A549 (cell line): ENCODE measurements around the gene SF3A2. TPM values are rescaled to one million over a fixed set of nuclear protein-coding genes. Genes with fewer than 3 reads are reported as not detected.

Experiments
- ATAC-seq, 2 experiments: fragments of 200-7000 bp in 1 of 2; fragments of >200 bp in 1 of 2; cut with Nextera tagmentation in 1 of 2; cut with Tn5 transposase in 1 of 2; 3 replicates each; pipeline versions ENCODE4 v1.8.0 to v1.9.1; 2018 to 2020; ENCODE audit warnings: mild to moderate bottlenecking in 1 of 2, moderate library complexity in 1 of 2
- CTCF ChIA-PET: fragments of 300-600 bp; sonication (Branson Sonifier 250); formaldehyde crosslinking; extraction: SDS; loops from one replicate; lab custom pipeline; 2021; ENCODE audit warnings: antibody characterized with exemption, inconsistent platforms; lab: Yijun Ruan, JAX
- POLR2A ChIA-PET: fragments of 350-600 bp; formaldehyde crosslinking; extraction: SDS; loops from one replicate; lab custom pipeline; 2021; ENCODE audit warnings: antibody characterized with exemption, inconsistent platforms; lab: Yijun Ruan, JAX
- DNase-seq, 2 experiments: peaks; one replicate each; pipeline versions ENCODE4 v3.0.0 to v3.0.0-alpha.2; 2011 to 2016; ENCODE audit warnings: low read depth in 1 of 2, low spot score in 1 of 2
- FAIRE-seq: peaks from 2 replicates; lab custom pipeline; 2011; peaks lifted over from hg19 to GRCh38; lab: Jason Lieb, UNC
- H3K27ac ChIP-seq, 2 experiments: fragments of >200 bp; sonication (Bioruptor Twin); formaldehyde crosslinking; 3 replicates each; pipeline ENCODE4 v1.5.1; 2016 to 2017
- H3K4me1 ChIP-seq: fragments of >200 bp; sonication (Bioruptor Twin); formaldehyde crosslinking; 3 replicates; pipeline ENCODE4 v1.6.1; 2016
- H3K4me2 ChIP-seq: fragments of >200 bp; sonication (Bioruptor Twin); formaldehyde crosslinking; 3 replicates; pipeline ENCODE4 v1.6.1; 2016
- H3K4me3 ChIP-seq: fragments of >200 bp; sonication (Bioruptor Twin); formaldehyde crosslinking; 3 replicates; pipeline ENCODE4 v1.5.1; 2016
- H3K9me3 ChIP-seq: fragments of >200 bp; sonication (Bioruptor Twin); formaldehyde crosslinking; 3 replicates; pipeline ENCODE4 v1.6.1; 2016
- BHLHE40 ChIP-seq: IDR thresholded peaks from 2 replicates; pipeline ENCODE4 v1.6.1; 2012; ENCODE audit warnings: low read depth, low read length, inconsistent platforms
- CBX2 ChIP-seq: fragments of 200-600 bp; sonication (generic); IDR thresholded peaks from 2 replicates; pipeline ENCODE4 v1.6.1; 2016; ENCODE audit warnings: low read depth, mild to moderate bottlenecking, borderline replicate concordance
- EHF ChIP-seq: fragments of 250-450 bp; sonication (Bioruptor Pico); IDR thresholded peaks from 2 replicates; pipeline ENCODE4 v1.5.0; 2020; ENCODE audit warnings: mild to moderate bottlenecking
- EHMT2 ChIP-seq: fragments of 200-600 bp; sonication (generic); IDR thresholded peaks from 2 replicates; pipeline ENCODE4 v1.6.1; 2016; ENCODE audit warnings: antibody characterized with exemption, low read depth, mild to moderate bottlenecking, moderate library complexity
- FOSB ChIP-seq: fragments of 250-450 bp; sonication (Bioruptor Pico); IDR thresholded peaks from 2 replicates; pipeline ENCODE4 v1.5.0; 2020; ENCODE audit warnings: mild to moderate bottlenecking, moderate library complexity
- FOSL2 ChIP-seq, 2 experiments: fragments of 450-650 bp in 1 of 2; fragments of >200 bp in 1 of 2; sonication (Bioruptor Twin) in 1 of 2; formaldehyde crosslinking; IDR thresholded peaks; 2 replicates each; pipeline versions ENCODE4 v1.5.0 to v1.6.1; 2016 to 2020; ENCODE audit warnings: mild to moderate bottlenecking in 1 of 2, moderate library complexity in 1 of 2
- GATA3 ChIP-seq: IDR thresholded peaks from 2 replicates; pipeline ENCODE4 v1.6.1; 2012; ENCODE audit warnings: borderline replicate concordance
- HDAC2 ChIP-seq: fragments of 200-600 bp; sonication (generic); IDR thresholded peaks from 2 replicates; pipeline ENCODE4 v1.6.1; 2016
- HOXB13 ChIP-seq: fragments of 250-450 bp; sonication (Bioruptor Pico); IDR thresholded peaks from 2 replicates; pipeline ENCODE4 v1.5.0; 2020; ENCODE audit warnings: low read depth, mild to moderate bottlenecking, moderate library complexity
- HOXB5 ChIP-seq: fragments of 250-450 bp; sonication (Bioruptor Pico); IDR thresholded peaks from 2 replicates; pipeline ENCODE4 v1.5.0; 2020; ENCODE audit warnings: mild to moderate bottlenecking, moderate library complexity
- JUNB ChIP-seq: fragments of >200 bp; sonication (Bioruptor Twin); formaldehyde crosslinking; IDR thresholded peaks from 2 replicates; pipeline ENCODE4 v1.6.1; 2016
- KDM5A ChIP-seq: fragments of 200-600 bp; sonication (generic); IDR thresholded peaks from 2 replicates; pipeline ENCODE4 v1.6.1; 2016; ENCODE audit warnings: antibody characterized with exemption, mild to moderate bottlenecking
- MAFK ChIP-seq: fragments of 450-650 bp; IDR thresholded peaks from 2 replicates; pipeline ENCODE4 v1.6.1; 2014; ENCODE audit not compliant: partially characterized antibody
- MYC ChIP-seq: IDR thresholded peaks from 2 replicates; pipeline ENCODE4 v1.6.1; 2012; ENCODE audit warnings: mild to moderate bottlenecking, inconsistent platforms, low read length, improper control_type of control experiment, borderline replicate concordance
- NFE2L2 ChIP-seq: fragments of 150-350 bp; conservative IDR thresholded peaks from 2 replicates; pipeline ENCODE4 v1.6.1; 2014; ENCODE audit warnings: low read length
- PBX3 ChIP-seq: IDR thresholded peaks from 2 replicates; pipeline ENCODE4 v1.6.1; 2012
- POLR2A ChIP-seq: IDR thresholded peaks from 2 replicates; pipeline ENCODE4 v1.6.1; 2012; ENCODE audit warnings: mild to moderate bottlenecking, low read length
- RFX5 ChIP-seq: fragments of 450-650 bp; IDR thresholded peaks from 2 replicates; pipeline ENCODE4 v1.7.1; 2014; ENCODE audit warnings: antibody characterized with exemption, mild to moderate bottlenecking, moderate library complexity
- ZNF302 ChIP-seq: fragments of 250-450 bp; sonication (Bioruptor Pico); IDR thresholded peaks from 2 replicates; pipeline ENCODE4 v1.9.0; 2021; ENCODE audit warnings: inconsistent platforms, mild to moderate bottlenecking, moderate library complexity
- WGBS: methylation state at CpG from one replicate; pipeline ENCODE4 v1.1.6; 2017; ENCODE audit errors: missing lambda C conversion rate; 5-methylcytosine and 5-hydroxymethylcytosine counted together
- polyA plus RNA-seq, 4 experiments: library from polyadenylated mRNA; depleted of rRNA in 3 of 4; stranded (reverse); fragments of >200 nt; fragmentation: RNase III in 1 of 4; extraction: RNeasy Plus Mini Kit Qiagen cat#74134 plus additional on column Dnase treatment in 1 of 4; gene quantifications; 2 replicates in 3 of 4; 3 replicates in 1 of 4; pipeline ENCODE4 v1.2.3, GENCODE V29; 2011 to 2017
- TF ChIP-seq, protein P1 (sequence below): fragments of 150-350 bp; IDR thresholded peaks from 2 replicates; pipeline ENCODE4 v1.6.1; 2014; ENCODE audit warnings: low read depth, mild to moderate bottlenecking, low read length
- TF ChIP-seq, protein P2 (sequence below): IDR thresholded peaks from 2 replicates; pipeline ENCODE4 v1.6.1; 2012
- TF ChIP-seq, protein P3 (sequence below): fragments of 250-450 bp; sonication (Bioruptor Pico); IDR thresholded peaks from 2 replicates; pipeline ENCODE4 v1.5.0; 2021; ENCODE audit warnings: mild to moderate bottlenecking, moderate library complexity, borderline replicate concordance

SF3A2 gene
- polyA plus RNA-seq, 2 of the 4 experiments (the other 2 are of a cell fraction): 11.9 to 68.2 TPM

DNA sequence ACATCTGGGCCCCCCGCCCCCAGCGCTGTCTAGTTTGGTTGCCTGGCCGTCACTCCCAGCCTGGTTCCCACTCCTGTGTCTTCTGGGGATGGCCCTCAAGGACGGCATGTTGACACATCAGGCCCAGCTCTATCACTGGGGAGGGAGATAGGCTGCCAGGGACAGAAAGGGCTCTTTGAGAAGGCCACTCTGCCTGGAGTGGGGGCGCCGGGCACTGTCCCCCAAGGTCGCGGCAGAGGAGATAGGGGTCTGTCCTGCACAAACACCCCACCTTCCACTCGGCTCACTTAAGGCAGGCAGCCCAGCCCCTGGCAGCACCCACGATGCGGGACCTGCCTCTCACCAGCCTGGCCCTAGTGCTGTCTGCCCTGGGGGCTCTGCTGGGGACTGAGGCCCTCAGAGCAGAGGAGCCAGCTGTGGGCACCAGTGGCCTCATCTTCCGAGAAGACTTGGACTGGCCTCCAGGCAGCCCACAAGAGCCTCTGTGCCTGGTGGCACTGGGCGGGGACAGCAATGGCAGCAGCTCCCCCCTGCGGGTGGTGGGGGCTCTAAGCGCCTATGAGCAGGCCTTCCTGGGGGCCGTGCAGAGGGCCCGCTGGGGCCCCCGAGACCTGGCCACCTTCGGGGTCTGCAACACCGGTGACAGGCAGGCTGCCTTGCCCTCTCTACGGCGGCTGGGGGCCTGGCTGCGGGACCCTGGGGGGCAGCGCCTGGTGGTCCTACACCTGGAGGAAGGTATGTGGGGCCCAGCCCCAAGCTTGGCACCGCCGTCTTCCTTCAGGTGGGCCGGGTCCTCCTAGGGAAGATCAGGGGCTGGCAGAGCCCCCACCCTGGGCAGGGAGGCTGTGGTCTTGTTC is 12.6 kb downstream of the SF3A2 start, which contains the start of gene AMH:
Gene AMH (plus strand): TSS at position 314 of the 857 bp plus-strand sequence. CDS start 10 bp downstream, at position 324.
- ChIA-PET CTCF (interaction anchor here (1.6 to 1.9 kb wide), 4 partner anchors 11 to 387 kb away, joined by 3 to 5 read pairs (median 4); partner anchors contain the start of gene PLEKHJ1), POLR2A (no interaction called here)
- Histone ChIP-seq H3K27ac (no peak within 1 kb of the TSS), H3K4me3 (no peak within 1 kb of the TSS), H3K4me2 (no peak within 1 kb of the TSS), H3K4me1 (peaks cover 14% of the 10 kb centered on the region), H3K9me3 (no peaks in the 10 kb centered on the region)
- FAIRE-seq (no peak), ATAC-seq (peak in 1 of 2 experiments; percentile 9; a peak in 2 of 6 replicates), DNase-seq (no peak)
- no peak for TF ChIP-seq HDAC2
- no peak for TF ChIP-seq HOXB5 (CRISPR knock-in tag)
- no peak for TF ChIP-seq JUNB
- no peak for TF ChIP-seq FOSB (CRISPR knock-in tag)
- TF ChIP-seq BHLHE40: no peak
- TF ChIP-seq, protein P1, sequence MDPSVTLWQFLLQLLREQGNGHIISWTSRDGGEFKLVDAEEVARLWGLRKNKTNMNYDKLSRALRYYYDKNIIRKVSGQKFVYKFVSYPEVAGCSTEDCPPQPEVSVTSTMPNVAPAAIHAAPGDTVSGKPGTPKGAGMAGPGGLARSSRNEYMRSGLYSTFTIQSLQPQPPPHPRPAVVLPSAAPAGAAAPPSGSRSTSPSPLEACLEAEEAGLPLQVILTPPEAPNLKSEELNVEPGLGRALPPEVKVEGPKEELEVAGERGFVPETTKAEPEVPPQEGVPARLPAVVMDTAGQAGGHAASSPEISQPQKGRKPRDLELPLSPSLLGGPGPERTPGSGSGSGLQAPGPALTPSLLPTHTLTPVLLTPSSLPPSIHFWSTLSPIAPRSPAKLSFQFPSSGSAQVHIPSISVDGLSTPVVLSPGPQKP: no peak
- no peak for TF ChIP-seq KDM5A
- TF ChIP-seq, protein P2, sequence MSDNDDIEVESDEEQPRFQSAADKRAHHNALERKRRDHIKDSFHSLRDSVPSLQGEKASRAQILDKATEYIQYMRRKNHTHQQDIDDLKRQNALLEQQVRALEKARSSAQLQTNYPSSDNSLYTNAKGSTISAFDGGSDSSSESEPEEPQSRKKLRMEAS: no peak
- TF ChIP-seq NFE2L2: no peak
- TF ChIP-seq FOSL2 (IDR thresholded peaks at IDR 0.05): no peak
- no peak for TF ChIP-seq FOSL2 (CRISPR knock-in tag; IDR thresholded peaks at IDR 0.05)
- no peak for TF ChIP-seq EHMT2
- TF ChIP-seq MAFK: no peak
- no peak for TF ChIP-seq GATA3
- no peak for TF ChIP-seq POLR2A
- TF ChIP-seq MYC: no peak
- no peak for TF ChIP-seq ZNF302 (CRISPR knock-in tag)
- no peak for TF ChIP-seq HOXB13 (CRISPR knock-in tag)
- no peak for TF ChIP-seq CBX2
- TF ChIP-seq, protein P3, sequence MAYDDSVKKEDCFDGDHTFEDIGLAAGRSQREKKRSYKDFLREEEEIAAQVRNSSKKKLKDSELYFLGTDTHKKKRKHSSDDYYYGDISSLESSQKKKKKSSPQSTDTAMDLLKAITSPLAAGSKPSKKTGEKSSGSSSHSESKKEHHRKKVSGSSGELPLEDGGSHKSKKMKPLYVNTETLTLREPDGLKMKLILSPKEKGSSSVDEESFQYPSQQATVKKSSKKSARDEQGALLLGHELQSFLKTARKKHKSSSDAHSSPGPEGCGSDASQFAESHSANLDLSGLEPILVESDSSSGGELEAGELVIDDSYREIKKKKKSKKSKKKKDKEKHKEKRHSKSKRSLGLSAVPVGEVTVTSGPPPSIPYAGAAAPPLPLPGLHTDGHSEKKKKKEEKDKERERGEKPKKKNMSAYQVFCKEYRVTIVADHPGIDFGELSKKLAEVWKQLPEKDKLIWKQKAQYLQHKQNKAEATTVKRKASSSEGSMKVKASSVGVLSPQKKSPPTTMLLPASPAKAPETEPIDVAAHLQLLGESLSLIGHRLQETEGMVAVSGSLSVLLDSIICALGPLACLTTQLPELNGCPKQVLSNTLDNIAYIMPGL (CRISPR knock-in tag): no peak
- 79% methylated on average over 2 of the region's 27 CpGs for WGBS

GRCh38 chr19:2249880-2250765 is 13.5 kb downstream of the SF3A2 start:
- Histone ChIP-seq H3K4me3 (no peak overlapping the region), H3K27ac (no peak overlapping the region), H3K4me1 (peaks cover 14% of the 10 kb centered on the region), H3K9me3 (no peaks in the 10 kb centered on the region), H3K4me2 (no peak overlapping the region)
- ATAC-seq (peak in 1 of 2 experiments; percentile 10; a peak in 3 of 6 replicates), FAIRE-seq (no peak), DNase-seq (no peak)
- 92% methylated on average over 18 of the region's 43 CpGs for WGBS
- CTCF ChIA-PET: interaction anchor here (1.6 to 1.9 kb wide), 3 partner anchors 10 to 386 kb away, joined by 3 to 5 read pairs (median 5); no protein-coding TSS in a partner anchor
- TF ChIP-seq EHF (CRISPR knock-in tag) (no peak), ZNF302 (CRISPR knock-in tag) (no peak), HDAC2 (no peak), PBX3 (peak; percentile 21; the same call in 1 of the 2 replicates), RFX5 (no peak)
- POLR2A ChIA-PET: no interaction called here
